Retinal pigment epithelial cell (primary cell): Measurements from ENCODE around the gene NANOGP8.

Experiments
- DNase-seq: peaks from one replicate; pipeline ENCODE4 v3.0.0-alpha.2; 2010; ENCODE audit warnings: low read depth
- H3K4me3 ChIP-seq: 2 replicates; pipeline ENCODE4 v1.5.1; 2011; ENCODE audit warnings: mild to moderate bottlenecking, low read length, control low read depth, moderate library complexity
- TF ChIP-seq, protein P1 (sequence below): conservative IDR thresholded peaks from 2 replicates; pipeline ENCODE4 v1.5.1; 2011; ENCODE audit warnings: low read depth, low read length, control low read depth, inconsistent platforms

The NANOGP8 gene

DNA sequence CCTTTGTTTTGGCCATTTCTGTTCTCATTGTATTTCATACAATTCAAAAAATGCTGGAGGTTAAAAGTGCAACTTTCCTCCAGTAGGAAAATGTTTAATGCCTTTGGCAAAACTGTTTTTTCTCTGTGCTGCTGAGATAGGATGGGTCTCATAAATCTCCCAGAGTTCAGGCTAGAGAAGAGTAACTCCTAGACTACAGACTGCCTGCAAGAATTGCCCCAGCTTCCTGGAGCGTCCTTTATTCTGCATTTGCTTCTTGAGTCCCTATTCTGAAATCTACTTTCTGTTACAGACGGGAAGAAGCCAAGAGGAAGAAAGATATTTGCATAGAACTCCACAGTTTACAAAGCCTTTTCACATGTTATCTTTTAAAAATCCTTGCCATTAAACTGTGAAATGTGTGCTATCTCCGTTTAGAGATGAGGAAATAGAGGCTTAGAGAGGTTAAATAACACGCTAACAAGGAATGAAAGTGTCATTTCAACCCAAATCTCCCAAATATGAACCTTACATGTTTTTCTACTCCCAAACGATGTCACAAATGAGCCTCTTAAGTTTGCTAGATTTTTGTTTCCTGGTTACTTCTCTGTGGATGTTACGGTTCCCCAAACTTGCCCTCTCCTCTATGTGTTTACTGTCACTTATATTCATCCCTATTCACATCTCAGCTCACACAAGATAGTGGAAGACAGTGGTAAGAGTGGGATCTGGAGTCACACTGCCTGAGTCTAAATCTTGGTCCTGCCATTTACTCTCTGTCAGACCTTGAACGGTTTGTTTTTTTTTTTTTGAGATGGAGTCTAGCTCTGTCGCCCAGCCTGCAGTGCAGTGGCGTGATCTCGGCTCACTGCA lies 17.4 kb downstream of the NANOGP8 start:
- TF ChIP-seq, protein P1, sequence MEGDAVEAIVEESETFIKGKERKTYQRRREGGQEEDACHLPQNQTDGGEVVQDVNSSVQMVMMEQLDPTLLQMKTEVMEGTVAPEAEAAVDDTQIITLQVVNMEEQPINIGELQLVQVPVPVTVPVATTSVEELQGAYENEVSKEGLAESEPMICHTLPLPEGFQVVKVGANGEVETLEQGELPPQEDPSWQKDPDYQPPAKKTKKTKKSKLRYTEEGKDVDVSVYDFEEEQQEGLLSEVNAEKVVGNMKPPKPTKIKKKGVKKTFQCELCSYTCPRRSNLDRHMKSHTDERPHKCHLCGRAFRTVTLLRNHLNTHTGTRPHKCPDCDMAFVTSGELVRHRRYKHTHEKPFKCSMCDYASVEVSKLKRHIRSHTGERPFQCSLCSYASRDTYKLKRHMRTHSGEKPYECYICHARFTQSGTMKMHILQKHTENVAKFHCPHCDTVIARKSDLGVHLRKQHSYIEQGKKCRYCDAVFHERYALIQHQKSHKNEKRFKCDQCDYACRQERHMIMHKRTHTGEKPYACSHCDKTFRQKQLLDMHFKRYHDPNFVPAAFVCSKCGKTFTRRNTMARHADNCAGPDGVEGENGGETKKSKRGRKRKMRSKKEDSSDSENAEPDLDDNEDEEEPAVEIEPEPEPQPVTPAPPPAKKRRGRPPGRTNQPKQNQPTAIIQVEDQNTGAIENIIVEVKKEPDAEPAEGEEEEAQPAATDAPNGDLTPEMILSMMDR, result no peak
- no peak overlapping the region for H3K4me3 ChIP-seq
- no peak for DNase-seq

DNA sequence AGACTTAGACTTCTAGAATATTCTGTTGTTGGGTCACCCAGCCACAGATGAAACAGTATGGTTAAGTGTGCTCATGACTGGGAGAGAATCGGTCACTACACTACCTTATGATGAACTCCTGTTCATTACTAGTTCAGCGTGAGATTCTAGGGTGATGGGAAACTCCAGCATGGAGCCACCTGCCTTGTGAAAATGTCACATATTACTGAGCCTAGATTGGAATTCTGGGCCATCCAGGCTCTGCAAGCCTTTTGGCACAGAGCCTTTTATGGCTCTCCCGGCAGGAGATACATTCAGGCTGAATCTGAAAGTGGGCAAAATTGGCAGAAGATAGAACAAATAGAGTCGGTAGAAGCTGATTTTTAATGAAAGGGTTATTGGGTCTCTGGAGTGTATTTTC lies 19.0 kb downstream of the NANOGP8 start:
- H3K4me3 ChIP-seq, result no peak overlapping the region
- DNase-seq, result no peak
- TF ChIP-seq, protein P1, result no peak

DNA sequence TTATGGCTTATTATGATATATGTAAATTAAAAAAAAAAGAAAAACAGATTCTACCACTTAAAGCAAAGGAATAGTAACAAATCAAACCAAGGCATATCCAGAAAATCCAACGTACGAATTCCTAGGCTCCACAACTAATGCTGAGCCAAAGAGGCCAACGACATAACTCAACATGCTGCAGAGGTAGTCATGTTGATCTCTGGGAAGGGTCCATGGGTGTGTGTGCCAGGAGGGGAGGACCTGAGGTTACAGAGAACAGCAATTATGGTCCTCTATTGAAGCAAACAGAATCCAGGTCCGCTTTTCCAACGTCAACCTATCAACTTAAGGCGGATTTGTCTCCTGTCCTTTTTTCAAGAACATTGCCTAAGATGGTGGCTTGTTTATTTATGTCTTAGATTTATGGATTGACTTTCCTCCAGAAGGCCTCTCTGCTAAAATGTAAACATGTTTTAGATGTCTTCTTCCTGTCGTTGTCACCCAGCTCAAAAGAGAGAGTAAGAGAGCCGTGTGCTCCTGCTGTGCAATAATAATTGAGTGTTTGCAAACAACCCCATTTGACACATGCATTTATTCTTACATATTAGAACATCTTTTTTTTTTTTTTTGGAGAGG lies 20.4 kb downstream of the NANOGP8 start:
- TF ChIP-seq, protein P1, result no peak
- H3K4me3 ChIP-seq, result no peak overlapping the region
- no peak for DNase-seq

DNA sequence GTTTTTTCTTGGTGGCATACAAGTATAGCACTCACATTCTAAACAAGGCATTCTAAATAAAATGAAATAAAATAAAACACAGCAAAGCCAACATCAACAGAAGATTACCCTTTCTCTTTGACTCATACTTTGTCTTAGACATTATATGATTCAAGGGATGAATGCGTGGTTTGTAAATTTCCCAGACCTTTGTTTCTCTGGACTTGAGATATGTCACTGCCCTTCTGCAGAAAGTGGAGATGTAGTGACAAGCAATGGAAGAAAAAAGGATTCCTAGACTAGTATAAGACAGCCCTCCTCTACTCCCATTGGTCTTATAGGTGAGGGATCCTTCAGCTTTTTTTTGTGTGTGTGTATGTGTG lies 22.4 kb downstream of the NANOGP8 start:
- no peak overlapping the region for H3K4me3 ChIP-seq
- no peak for DNase-seq
- TF ChIP-seq, protein P1, result no peak

DNA sequence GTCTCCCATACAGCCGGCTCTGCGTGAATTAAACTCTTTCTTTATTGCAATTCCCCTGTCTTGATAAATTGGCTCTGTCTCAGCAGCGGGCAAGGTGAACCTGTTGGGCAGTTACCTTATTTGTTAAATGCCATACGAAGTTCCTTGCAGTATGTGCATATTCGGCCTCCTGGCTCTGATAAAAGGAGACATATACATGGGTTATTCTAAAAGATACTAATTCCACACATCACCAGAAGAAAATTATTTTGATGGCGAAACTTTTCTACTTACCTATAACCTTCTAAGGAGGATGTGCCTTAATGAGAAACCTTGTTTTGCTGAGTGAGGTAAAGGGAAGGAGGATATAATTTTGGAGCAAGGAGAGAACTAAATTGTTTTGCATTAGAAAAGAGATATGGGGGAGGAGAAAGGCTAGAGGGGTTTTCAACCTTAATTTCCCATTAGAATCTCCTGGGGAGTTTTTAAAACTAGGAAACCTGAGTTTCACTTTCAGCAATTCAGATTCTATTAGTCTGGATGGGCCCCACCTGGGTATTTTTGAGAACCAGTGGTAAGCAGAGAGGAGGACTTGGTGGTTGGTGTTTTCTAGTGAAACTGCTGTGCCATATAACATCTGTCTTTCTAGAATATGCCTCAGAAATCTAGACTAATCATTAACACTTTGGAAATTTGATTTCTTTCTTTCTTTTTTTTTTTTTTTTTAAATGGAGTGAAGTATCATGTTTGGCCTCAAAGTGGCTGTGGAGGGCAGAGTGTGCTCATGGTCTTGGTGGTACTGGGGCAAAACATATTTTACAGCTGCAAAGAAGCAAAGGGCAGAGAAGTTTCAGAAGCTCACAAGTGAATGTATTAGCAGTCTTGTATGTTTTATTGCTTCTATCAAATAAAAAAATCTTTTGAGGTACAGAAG lies 23.0 kb downstream of the NANOGP8 start:
- DNase-seq, result no peak
- TF ChIP-seq, protein P1, result no peak
- no peak overlapping the region for H3K4me3 ChIP-seq

DNA sequence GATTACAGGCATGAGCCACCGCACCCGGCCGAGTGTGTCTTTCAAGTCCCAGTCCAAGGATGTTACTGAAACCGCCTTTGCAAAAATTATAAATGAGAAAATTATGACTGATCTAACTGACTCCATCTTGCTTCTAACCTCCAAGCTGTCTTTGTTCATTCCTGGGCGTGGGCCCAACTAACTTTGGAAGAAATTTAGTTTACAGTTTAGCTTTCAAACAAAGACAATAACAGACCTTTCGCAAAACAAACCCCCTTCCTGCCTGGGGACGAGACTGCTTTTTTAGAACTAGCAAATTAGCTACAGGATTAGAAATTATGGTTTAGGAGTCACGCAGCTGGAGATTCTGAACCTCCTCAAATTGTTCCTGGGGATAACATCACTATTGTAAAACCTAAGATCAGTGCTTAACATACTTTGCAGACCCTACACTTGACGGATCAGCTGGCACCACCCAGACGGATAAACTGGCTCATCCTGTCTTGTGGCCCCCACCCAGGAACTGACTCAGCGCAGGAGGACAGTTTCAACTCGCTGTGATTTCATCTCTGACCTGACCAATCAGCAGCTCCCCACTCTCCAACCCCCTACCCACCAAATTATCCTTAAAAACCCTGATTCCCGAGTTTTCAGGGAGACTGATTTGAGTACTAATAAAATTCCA lies 23.8 kb downstream of the NANOGP8 start:
- no peak for DNase-seq
- H3K4me3 ChIP-seq, result no peak overlapping the region
- TF ChIP-seq, protein P1, result no peak
